CD4-positive, alpha-beta T cell treated with Interleukin-4 for 4 hours (primary cell): ENCODE results near the gene ANP32A.

Source experiments
- DNase-seq: peaks from one replicate; pipeline ENCODE4 v3.0.0-alpha.2; 2020

ANP32A gene

DNA sequence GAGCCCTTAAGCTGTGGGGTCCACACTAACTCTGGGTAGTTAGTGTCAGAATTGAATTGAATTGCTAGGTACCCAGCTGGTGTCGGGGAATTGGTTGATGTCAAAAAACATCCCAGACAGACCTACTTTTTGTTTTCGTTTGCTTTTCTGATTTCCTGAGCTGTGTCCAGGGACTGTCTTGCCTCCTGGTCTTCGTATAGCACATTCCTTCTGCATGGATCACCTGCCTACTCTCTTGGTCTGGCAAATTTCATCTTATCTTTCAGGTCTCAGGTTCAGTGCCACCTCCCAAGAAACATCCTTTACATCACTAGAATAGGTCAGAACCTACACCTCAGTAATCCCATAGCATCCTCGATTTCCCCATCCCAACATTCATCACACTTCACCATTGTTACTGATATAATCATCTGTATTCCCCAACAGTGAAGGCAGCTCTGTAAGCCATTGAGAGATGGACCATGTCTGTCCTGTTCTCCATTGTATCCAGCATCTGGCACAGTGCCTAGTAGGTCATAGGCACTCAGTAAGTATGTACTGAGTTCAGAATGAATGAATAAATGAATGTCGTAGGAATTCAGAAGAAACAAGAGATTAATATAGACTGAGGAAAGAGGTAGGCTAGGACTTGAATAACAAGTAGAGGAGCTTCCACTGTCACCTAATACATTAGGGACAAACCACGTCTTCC lies 81.2 kb downstream of the ANP32A start:
- DNase-seq: no peak

DNA sequence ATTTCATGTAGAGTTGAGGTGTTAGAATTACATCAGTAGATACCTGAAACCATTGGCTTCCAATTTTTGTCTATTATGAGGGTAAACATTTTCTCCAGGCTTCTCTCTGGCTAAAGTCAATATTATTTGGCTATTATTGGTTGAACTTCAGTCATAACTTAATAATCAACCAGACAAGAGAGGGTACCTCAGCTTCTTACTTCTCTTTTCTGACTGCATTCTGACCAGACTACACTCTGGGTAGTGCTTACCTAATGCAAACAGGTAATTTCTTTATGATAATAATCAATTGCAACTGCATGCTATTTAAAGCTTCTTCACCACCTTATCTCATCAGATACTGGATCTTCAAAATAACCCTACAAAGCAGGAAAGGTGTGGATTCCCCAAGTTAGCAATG lies 85.1 kb downstream of the ANP32A start:
- no peak for DNase-seq

GRCh38 chr15:68734881-68735280 lies 85.8 kb downstream of the ANP32A start:
- no peak for DNase-seq

DNA sequence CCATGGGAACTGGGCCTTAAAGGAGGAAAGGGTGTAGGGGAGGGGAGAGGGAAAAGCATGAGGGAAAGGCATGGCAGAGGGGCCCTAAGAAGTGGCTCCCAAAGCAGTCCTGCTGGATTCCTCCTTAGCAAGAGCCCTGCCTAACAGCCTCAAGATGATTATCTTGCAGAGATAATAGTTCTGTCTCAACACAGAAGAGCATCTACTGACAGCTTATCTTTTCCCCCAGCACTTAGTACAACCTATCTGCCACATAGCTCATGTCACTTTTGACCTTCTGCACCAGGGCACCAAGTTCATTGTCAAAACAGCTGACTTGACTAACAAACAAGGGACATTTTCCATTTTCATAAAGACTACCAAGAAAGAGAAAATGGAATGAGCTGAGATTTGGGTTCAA lies 86.3 kb downstream of the ANP32A start:
- no peak for DNase-seq

- DNase-seq: no peak
Observed at GRCh38 chr15:68733666-68734065, 87.0 kb downstream of the ANP32A start.

- no peak for DNase-seq
Observed at GRCh38 chr15:68732451-68732850, 88.2 kb downstream of the ANP32A start.

DNA sequence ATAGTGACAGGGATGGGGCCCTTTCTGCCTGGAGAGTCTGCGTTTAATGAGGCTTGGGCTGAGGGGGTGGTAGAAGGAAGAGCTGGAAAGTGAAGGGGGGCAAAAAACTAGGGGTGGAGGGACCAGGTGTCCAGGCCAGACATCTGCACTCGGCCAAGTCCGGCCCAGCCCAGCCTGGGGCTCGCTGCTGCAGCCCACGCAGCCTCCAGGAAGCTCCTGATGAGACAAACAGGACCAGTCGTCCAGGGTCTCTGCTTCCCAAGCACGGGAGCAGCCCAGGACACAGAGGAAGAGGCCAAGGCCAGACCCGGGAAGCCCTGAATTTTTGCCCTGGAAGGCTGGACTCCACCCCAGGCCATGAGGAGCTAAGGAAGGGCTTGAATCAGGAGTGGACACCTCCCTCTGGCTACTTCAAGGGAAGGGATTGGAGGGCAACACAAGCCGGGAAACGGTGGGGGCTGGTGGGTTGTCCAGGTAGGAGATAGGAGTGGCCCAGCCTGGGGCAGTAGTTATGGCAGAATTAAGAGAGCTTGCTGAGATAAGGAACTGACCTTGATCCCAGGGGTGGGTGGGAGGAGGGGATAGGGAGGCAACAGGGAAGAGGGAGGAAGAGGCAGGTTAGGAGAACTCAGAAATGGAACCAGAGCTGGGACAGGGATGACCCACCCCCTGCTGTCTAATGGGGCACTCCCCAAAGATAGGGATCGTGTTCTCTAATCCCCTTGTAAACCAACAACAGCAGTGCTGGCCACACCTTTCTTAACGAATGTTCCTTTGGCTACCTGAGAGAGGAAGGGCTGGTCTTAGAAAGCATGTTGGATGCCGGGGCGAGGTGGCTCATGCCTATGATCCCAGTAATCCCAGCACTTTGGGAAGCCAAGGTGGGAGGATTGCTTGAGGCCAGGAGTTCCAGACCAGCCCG lies 89.5 kb downstream of the ANP32A start:
- DNase-seq: no peak

GRCh38 chr15:68730471-68730919 lies 90.2 kb downstream of the ANP32A start:
- DNase-seq: peak; percentile 11

DNA sequence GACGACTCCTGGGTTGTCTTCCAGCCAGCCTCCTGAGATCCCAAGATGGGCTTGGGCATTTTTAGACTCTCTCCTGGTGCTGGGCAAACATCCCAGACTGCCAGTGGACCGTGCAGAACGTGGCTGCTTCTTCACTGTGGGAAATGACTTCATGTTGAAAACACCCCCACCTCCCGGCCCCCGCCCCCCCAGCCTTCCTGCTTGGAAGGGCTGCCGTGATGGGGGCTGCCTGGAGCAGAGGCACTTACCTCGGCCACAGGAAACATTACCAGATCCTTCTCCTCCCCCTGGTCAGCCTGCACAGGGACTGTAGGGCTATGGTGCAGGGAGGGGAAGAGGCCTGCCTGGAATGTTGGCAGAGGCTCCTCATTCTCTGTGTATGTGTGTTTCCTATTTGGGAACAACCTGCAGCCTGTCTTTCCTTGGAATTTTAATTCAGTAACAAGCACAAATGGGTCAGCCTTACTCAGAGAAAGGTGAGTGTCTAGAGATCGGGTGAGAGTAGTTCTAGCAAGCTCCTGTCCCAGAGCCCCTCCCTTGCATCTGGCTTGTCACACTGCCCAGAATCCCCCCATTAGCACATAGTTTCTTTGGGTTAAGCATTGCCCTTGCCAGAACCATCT lies 90.8 kb downstream of the ANP32A start:
- no peak for DNase-seq
